ENCODE measurements around the gene FZR1. TPM values are rescaled to one million over a fixed set of nuclear protein-coding genes. Genes with fewer than 3 reads are reported as not detected.

The FZR1 gene
- total and polyA plus RNA-seq, 2 experiments from 2014 or later, result 32.3 to 36.5 TPM

GRCh38 chr19:3475449-3475848 lies 30.7 kb upstream of the FZR1 start:
- Histone ChIP-seq H3K4me3 (no peak overlapping the region), H2AFZ (no peak overlapping the region), H3K27me3 (replicated peaks; ENCODE audit: insufficient read depth) (no peaks in the 10 kb centered on the region), H3F3A (ENCODE audit: insufficient read depth) (no peaks in the 10 kb centered on the region), H3K9ac (no peak overlapping the region), H3K9me2 (ENCODE audit: insufficient read depth) (no peaks in the 10 kb centered on the region), H3K9me3 (ENCODE audit: low read depth) (no peaks in the 10 kb centered on the region), H3K27ac (no peak overlapping the region), H4K20me1 (ENCODE audit: insufficient read depth) (no peaks in the 10 kb centered on the region), H3K4me2 (ENCODE audit: unreplicated experiment) (no peak overlapping the region), H3K36me3 (ENCODE audit: low read depth) (no peaks in the 10 kb centered on the region), H3K79me2 (ENCODE audit: insufficient read depth) (no peaks in the 10 kb centered on the region), H3K4me1 (ENCODE audit: insufficient read depth) (no peaks in the 10 kb centered on the region)
- 52% methylated on average over 3 to 4 of the region's 4 CpGs for WGBS, 2 experiments (ENCODE audit: low coverage in 1 of 2, low lambda C conversion rate in 2 of 2, missing lambda C conversion rate in 2 of 2)
- no peak for TF ChIP-seq EZH2 (IDR thresholded peaks at IDR 0.05; ENCODE audit: insufficient read depth, poor library complexity, severe bottlenecking)
- no peak for TF ChIP-seq EZH2phosphoT487 (IDR thresholded peaks at IDR 0.05; ENCODE audit: insufficient read depth, low read depth)
- no peak for DNase-seq
- in situ Hi-C loops (cut with MboI), result no loop called here

DNA sequence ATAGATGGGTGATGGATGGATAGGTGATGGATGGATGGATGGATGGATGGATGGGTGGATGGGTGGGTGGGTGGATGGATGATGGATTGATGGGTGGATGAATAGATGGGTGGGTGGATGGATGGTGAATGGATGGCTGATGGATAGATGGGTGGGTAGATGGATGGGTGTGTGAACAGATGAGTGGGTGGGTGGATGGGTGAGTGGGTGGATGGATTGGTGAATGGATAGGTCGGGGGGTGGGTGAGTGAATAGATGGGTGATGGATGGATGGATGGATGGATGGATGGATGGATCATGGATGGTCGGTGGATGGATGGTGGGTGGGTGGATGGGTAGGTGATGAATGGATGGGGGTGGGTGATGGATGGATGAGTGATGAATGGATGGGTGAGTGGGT lies 29.3 kb upstream of the FZR1 start:
- Histone ChIP-seq H3K27me3 (replicated peaks; ENCODE audit: insufficient read depth) (peaks cover 13% of the 10 kb centered on the region), H3K9me3 (ENCODE audit: low read depth) (no peaks in the 10 kb centered on the region), H3K79me2 (ENCODE audit: insufficient read depth) (no peaks in the 10 kb centered on the region), H4K20me1 (ENCODE audit: insufficient read depth) (no peaks in the 10 kb centered on the region), H3K4me1 (ENCODE audit: insufficient read depth) (no peaks in the 10 kb centered on the region), H3K4me3 (no peak overlapping the region), H3F3A (ENCODE audit: insufficient read depth) (no peaks in the 10 kb centered on the region), H3K9me2 (ENCODE audit: insufficient read depth) (no peaks in the 10 kb centered on the region), H3K9ac (no peak overlapping the region), H3K4me2 (ENCODE audit: unreplicated experiment) (no peak overlapping the region), H3K36me3 (ENCODE audit: low read depth) (no peaks in the 10 kb centered on the region), H3K27ac (no peak overlapping the region), H2AFZ (no peak overlapping the region)
- no peak for TF ChIP-seq EZH2 (IDR thresholded peaks at IDR 0.05; ENCODE audit: insufficient read depth, poor library complexity, severe bottlenecking)
- 45% methylated on average over 2 of the region's 2 CpGs; no CpG with 5 or more reads in 1 of the 2 experiments for WGBS, 2 experiments (ENCODE audit: low coverage in 1 of 2, low lambda C conversion rate in 2 of 2, missing lambda C conversion rate in 2 of 2)
- no peak for DNase-seq
- in situ Hi-C loops (cut with MboI), result no loop called here

DNA sequence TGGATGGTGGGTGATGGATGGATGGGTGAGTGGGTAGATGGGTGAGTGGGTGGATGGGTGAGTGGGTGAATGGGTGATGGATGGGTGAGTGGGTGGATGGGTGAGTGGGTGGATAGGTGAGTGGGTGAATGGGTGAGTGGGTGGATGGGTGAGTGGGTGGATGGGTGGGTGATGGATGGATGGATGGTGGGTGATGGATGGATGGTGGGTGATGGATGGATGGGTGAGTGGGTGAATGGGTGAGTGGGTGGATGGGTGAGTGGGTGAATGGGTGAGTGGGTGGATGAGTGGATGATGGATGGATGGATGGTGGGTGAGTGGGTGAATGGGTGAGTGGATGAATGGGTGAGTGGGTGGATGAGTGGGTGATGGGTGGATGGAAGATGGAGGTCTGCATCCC lies 28.6 kb upstream of the FZR1 start:
- Histone ChIP-seq H3K4me2 (ENCODE audit: unreplicated experiment) (no peak overlapping the region), H4K20me1 (ENCODE audit: insufficient read depth) (no peaks in the 10 kb centered on the region), H3K27me3 (replicated peaks; ENCODE audit: insufficient read depth) (peaks cover 20% of the 10 kb centered on the region), H2AFZ (no peak overlapping the region), H3K36me3 (ENCODE audit: low read depth) (no peaks in the 10 kb centered on the region), H3K9ac (no peak overlapping the region), H3K9me3 (ENCODE audit: low read depth) (no peaks in the 10 kb centered on the region), H3F3A (ENCODE audit: insufficient read depth) (no peaks in the 10 kb centered on the region), H3K4me1 (ENCODE audit: insufficient read depth) (no peaks in the 10 kb centered on the region), H3K9me2 (ENCODE audit: insufficient read depth) (no peaks in the 10 kb centered on the region), H3K27ac (no peak overlapping the region), H3K79me2 (ENCODE audit: insufficient read depth) (no peaks in the 10 kb centered on the region), H3K4me3 (no peak overlapping the region)
- in situ Hi-C loops (cut with MboI), result no loop called here
- DNase-seq, result no peak
- no peak for TF ChIP-seq EZH2phosphoT487 (IDR thresholded peaks at IDR 0.05; ENCODE audit: insufficient read depth, low read depth)
- TF ChIP-seq EZH2 (IDR thresholded peaks at IDR 0.05; ENCODE audit: insufficient read depth, poor library complexity, severe bottlenecking), result no peak

GRCh38 chr19:3477951-3478350 lies 28.2 kb upstream of the FZR1 start:
- Histone ChIP-seq H3K27ac (no peak overlapping the region), H3K9me2 (ENCODE audit: insufficient read depth) (no peaks in the 10 kb centered on the region), H2AFZ (no peak overlapping the region), H3K27me3 (replicated peaks; ENCODE audit: insufficient read depth) (peaks cover 21% of the 10 kb centered on the region), H3K9ac (no peak overlapping the region), H3K4me2 (ENCODE audit: unreplicated experiment) (no peak overlapping the region), H3K4me1 (ENCODE audit: insufficient read depth) (no peaks in the 10 kb centered on the region), H3F3A (ENCODE audit: insufficient read depth) (no peaks in the 10 kb centered on the region), H3K4me3 (no peak overlapping the region), H3K9me3 (ENCODE audit: low read depth) (no peaks in the 10 kb centered on the region), H4K20me1 (ENCODE audit: insufficient read depth) (no peaks in the 10 kb centered on the region), H3K79me2 (ENCODE audit: insufficient read depth) (no peaks in the 10 kb centered on the region), H3K36me3 (ENCODE audit: low read depth) (no peaks in the 10 kb centered on the region)
- in situ Hi-C loops (cut with MboI), result no loop called here
- TF ChIP-seq EZH2phosphoT487 (IDR thresholded peaks at IDR 0.05; ENCODE audit: insufficient read depth, low read depth) (no peak), EZH2 (IDR thresholded peaks at IDR 0.05; ENCODE audit: insufficient read depth, poor library complexity, severe bottlenecking) (no peak)
- WGBS, 2 experiments (ENCODE audit: low coverage in 1 of 2, low lambda C conversion rate in 2 of 2, missing lambda C conversion rate in 2 of 2), result 90 to 92% methylated on average over 1 to 2 of the region's 2 CpGs
- no peak for DNase-seq
